Karpas-422 (cell line): ENCODE results near the gene MYH4. TPM values are rescaled to one million over a fixed set of nuclear protein-coding genes. Genes with fewer than 3 reads are reported as not detected.

ENCODE experiments used
- DNase-seq: peaks from one replicate; pipeline ENCODE4 v3.0.0-alpha.2; 2015
- H2AFZ ChIP-seq: fragments of 200-600 bp; sonication (generic); 2 replicates; pipeline ENCODE4 v1.6.1; 2014; ENCODE audit warnings: antibody characterized with exemption, low read length, mixed read lengths
- H3K27ac ChIP-seq: fragments of 200-600 bp; sonication (generic); 2 replicates; pipeline ENCODE4 v1.5.1; 2014; ENCODE audit warnings: mild to moderate bottlenecking, low read length, moderate library complexity
- H3K27me3 ChIP-seq: fragments of 200-600 bp; sonication (generic); 2 replicates; pipeline ENCODE4 v1.6.1; 2014; ENCODE audit warnings: low read length, mixed read lengths
- H3K36me3 ChIP-seq: fragments of 200-600 bp; sonication (generic); 2 replicates; pipeline ENCODE4 v1.6.1; 2014; ENCODE audit warnings: low read length, mixed read lengths; ENCODE audit not compliant: insufficient read depth
- H3K4me1 ChIP-seq: fragments of 200-600 bp; sonication (generic); 2 replicates; pipeline ENCODE4 v1.6.1; 2014; ENCODE audit warnings: mild to moderate bottlenecking, low read length, mixed read lengths
- H3K4me2 ChIP-seq: fragments of 200-600 bp; sonication (generic); 2 replicates; pipeline ENCODE4 v1.6.1; 2014; ENCODE audit warnings: low read length, low read depth, mild to moderate bottlenecking; ENCODE audit not compliant: poor library complexity, severe bottlenecking
- H3K4me3 ChIP-seq: fragments of 200-600 bp; sonication (generic); 2 replicates; pipeline ENCODE4 v1.5.1; 2014; ENCODE audit warnings: mild to moderate bottlenecking, antibody characterized with exemption, low read length, mixed read lengths
- H3K79me2 ChIP-seq: fragments of 200-600 bp; sonication (generic); 2 replicates; pipeline ENCODE4 v1.6.1; 2014; ENCODE audit warnings: mild to moderate bottlenecking, low read length, mixed read lengths
- H3K9ac ChIP-seq: fragments of 200-600 bp; sonication (generic); 2 replicates; pipeline ENCODE4 v1.6.0; 2014; ENCODE audit warnings: low read length
- H3K9me2 ChIP-seq: fragments of 200-600 bp; sonication (generic), shearing (Covaris generic); replicated peaks from 2 replicates; pipeline ENCODE4 v1.6.0; 2014; ENCODE audit warnings: mild to moderate bottlenecking, low read length, moderate library complexity; ENCODE audit not compliant: insufficient read depth
- H3K9me3 ChIP-seq: fragments of 300-700, 200-600 bp; sonication (generic); 2 replicates; pipeline ENCODE4 v1.6.1; 2014; ENCODE audit warnings: low read length, mixed read lengths
- H4K20me1 ChIP-seq: fragments of 200-600 bp; sonication (generic); 2 replicates; pipeline ENCODE4 v1.6.1; 2014; ENCODE audit warnings: mild to moderate bottlenecking, antibody characterized with exemption, low read length, low read depth; ENCODE audit not compliant: insufficient read depth
- total RNA-seq: library from RNA; depleted of rRNA; stranded (reverse); fragments of >200 nt; shearing (Covaris generic); gene quantifications from 2 replicates; pipeline ENCODE4 v1.2.3, GENCODE V29; 2014; ENCODE audit warnings: low replicate concordance; rRNA removed

Gene MYH4
- total RNA-seq, result not detected in 2 replicates

DNA sequence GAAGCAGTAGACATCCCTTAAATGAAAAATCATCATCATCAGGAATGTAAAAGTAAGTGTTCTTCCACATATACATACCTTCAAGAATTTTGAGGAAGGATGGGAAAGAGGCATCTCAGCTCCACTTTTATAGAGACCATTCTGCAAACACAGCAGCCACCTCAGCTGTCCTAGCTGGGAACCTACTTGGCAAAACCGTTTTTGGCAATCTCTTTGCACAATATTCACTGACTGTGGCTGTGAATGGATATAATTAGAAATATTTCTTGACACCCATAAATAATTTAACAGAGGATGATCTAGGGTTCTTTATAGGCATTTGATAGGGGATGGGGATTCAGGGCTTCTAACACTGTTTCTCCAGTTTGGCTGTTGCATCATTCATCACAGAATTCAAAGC, at the start of gene MYH4:
TSS of gene MYH4 (minus strand) at position 101 of the 400 bp plus-strand sequence. CDS start 2,814 bp downstream, outside the sequence.
- no peak within 1 kb of the TSS for H3K4me3 ChIP-seq
- no peaks in the 10 kb centered on the region; the same call in 1 of the 2 replicates for H4K20me1 ChIP-seq
- H3K4me2 ChIP-seq, result no peak within 1 kb of the TSS
- H3K9ac ChIP-seq, result no peak within 1 kb of the TSS
- H3K79me2 ChIP-seq, result no peaks in the 10 kb centered on the region
- no peaks in the 10 kb centered on the region for H3K4me1 ChIP-seq
- no peaks in the 10 kb centered on the region for H3K9me3 ChIP-seq
- H2AFZ ChIP-seq, result no peak within 1 kb of the TSS
- H3K27ac ChIP-seq, result no peak within 1 kb of the TSS
- H3K36me3 ChIP-seq, result no peaks in the 10 kb centered on the region
- H3K9me2 ChIP-seq, result no peaks in the 10 kb centered on the region
- H3K27me3 ChIP-seq, result no peaks in the 10 kb centered on the region
- DNase-seq, result no peak

GRCh38 chr17:10518271-10519037, 49.1 kb upstream of the MYH4 start, which contains the start of gene MYH1:
Gene MYH1 (minus strand): TSS chr17:10518542. CDS start chr17:10516642, 1,900 bp downstream.
- no peak within 1 kb of the TSS for H3K4me2 ChIP-seq
- no peaks in the 10 kb centered on the region for H3K4me1 ChIP-seq
- no peaks in the 10 kb centered on the region for H3K9me3 ChIP-seq
- no peaks in the 10 kb centered on the region for H3K9me2 ChIP-seq
- no peaks in the 10 kb centered on the region for H3K36me3 ChIP-seq
- H3K79me2 ChIP-seq, result no peaks in the 10 kb centered on the region
- H3K4me3 ChIP-seq, result no peak within 1 kb of the TSS
- no peaks in the 10 kb centered on the region for H4K20me1 ChIP-seq
- H3K27me3 ChIP-seq, result no peaks in the 10 kb centered on the region
- no peak within 1 kb of the TSS for H3K9ac ChIP-seq
- H2AFZ ChIP-seq, result no peak within 1 kb of the TSS
- no peak within 1 kb of the TSS for H3K27ac ChIP-seq
- no peak for DNase-seq

DNA sequence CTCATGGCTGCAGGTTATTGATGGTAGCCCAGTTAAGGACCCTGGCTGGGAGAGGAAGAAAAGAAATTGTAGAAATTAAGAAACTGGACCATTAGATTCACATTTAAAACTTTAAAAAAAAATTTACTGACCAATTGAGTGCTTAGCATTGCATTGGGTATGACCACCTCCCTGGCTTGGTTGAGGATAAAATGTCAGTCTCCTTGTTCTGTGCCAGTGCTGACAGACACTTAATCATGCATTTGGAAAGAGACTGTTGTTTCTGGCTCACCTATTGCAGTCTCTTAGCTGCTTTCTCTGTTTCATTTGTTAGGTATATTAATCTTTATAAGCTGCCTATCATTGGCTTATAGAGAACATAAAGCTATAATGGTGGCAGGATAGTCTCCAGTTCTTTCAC, 47.3 kb upstream of the MYH4 start:
- Histone ChIP-seq H3K27me3 (no peaks in the 10 kb centered on the region), H3K9ac (no peak overlapping the region), H3K9me2 (no peaks in the 10 kb centered on the region), H3K4me2 (no peak overlapping the region), H2AFZ (no peak overlapping the region), H3K79me2 (no peaks in the 10 kb centered on the region), H3K36me3 (no peaks in the 10 kb centered on the region), H4K20me1 (no peaks in the 10 kb centered on the region), H3K4me1 (no peaks in the 10 kb centered on the region), H3K9me3 (no peaks in the 10 kb centered on the region), H3K27ac (no peak overlapping the region), H3K4me3 (no peak overlapping the region)
- no peak for DNase-seq

DNA sequence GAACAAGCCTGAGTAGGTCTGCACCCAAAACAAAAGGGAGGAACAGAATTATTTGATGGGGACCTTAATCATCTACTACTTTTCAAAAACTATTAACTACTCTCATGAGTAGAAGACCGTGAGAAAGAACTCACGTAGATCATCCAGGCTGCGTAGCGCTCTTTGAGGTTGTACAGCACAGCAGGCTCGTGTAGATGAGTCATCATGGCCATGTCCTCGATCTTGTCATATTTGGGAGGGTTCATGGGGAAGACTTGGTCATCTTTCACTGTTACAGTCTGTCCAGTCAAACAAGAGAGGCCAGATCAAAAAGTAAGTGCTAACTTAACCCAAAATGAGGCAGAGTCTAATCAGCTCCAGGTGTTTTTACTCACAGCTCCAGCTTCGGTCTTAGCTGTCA, 46.7 kb upstream of the MYH4 start:
- Histone ChIP-seq H3K27me3 (no peaks in the 10 kb centered on the region), H3K27ac (no peak overlapping the region), H3K36me3 (no peaks in the 10 kb centered on the region), H2AFZ (no peak overlapping the region), H3K4me1 (no peaks in the 10 kb centered on the region), H3K9me2 (no peaks in the 10 kb centered on the region), H3K9me3 (no peaks in the 10 kb centered on the region), H3K4me2 (no peak overlapping the region), H3K4me3 (no peak overlapping the region), H4K20me1 (no peaks in the 10 kb centered on the region), H3K79me2 (no peaks in the 10 kb centered on the region), H3K9ac (no peak overlapping the region)
- DNase-seq, result no peak

DNA sequence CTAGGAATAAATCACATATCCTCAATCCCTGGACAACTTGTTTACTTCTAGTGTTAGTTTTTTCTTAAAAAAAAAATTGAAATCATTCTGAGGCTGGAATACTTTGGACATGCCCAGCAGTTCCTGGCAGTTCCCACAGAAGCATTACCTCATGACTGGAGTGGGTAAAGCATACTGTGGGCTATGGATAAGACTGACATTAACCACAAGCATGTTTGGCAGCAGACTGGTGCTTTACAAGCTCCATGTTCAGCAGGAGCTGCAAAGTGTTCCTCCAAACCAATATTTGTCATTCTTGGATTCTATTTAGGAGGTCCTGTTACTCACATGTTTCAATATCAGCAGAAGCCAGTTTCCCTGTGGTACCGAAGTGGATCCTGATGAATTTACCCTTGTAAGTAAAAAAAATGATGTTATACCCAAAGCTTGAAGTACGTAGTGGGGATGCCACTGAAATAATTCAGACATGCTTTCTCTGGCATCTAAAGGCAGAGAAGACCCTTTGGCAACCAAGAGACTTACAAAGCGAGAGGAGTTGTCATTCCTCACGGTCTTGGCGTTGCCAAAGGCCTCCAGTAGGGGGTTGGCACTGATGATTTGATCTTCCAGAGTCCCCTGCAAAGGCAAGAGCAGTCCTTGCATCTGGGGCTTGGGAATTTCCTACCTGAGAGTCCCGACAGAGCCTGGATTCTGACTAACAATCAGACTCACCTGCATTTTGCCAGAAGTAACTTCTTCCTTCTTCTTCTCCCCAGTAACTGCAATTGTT, 44.1 kb upstream of the MYH4 start:
- H3K27ac ChIP-seq, result no peak overlapping the region
- H3K4me1 ChIP-seq, result no peaks in the 10 kb centered on the region
- no peak overlapping the region for H3K9ac ChIP-seq
- H3K27me3 ChIP-seq, result no peaks in the 10 kb centered on the region
- no peaks in the 10 kb centered on the region for H3K9me2 ChIP-seq
- DNase-seq, result no peak
- H3K79me2 ChIP-seq, result no peaks in the 10 kb centered on the region
- H2AFZ ChIP-seq, result no peak overlapping the region
- H3K4me3 ChIP-seq, result no peak overlapping the region
- no peaks in the 10 kb centered on the region for H4K20me1 ChIP-seq
- no peak overlapping the region for H3K4me2 ChIP-seq
- no peaks in the 10 kb centered on the region for H3K9me3 ChIP-seq
- no peaks in the 10 kb centered on the region for H3K36me3 ChIP-seq

DNA sequence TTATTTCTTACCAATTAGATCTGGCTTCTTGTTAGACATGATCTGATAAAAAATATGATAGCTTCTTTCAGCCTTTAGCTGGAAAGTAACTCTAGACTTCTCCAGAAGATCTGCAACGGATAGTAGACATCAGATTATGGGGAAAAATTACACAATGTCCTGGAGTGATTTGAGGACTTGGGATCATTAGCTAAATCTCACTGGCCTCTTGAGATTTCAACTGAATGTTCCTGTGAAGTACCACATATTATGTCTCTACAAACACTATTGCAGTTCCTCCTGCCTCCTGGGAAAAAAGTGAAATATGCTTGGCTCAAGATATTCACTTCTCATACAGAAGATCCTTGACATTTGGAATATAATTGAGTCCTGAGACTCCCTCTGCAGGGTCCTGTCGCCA, 43.5 kb upstream of the MYH4 start:
- Histone ChIP-seq H3K4me1 (no peaks in the 10 kb centered on the region), H3K4me3 (no peak overlapping the region), H2AFZ (no peak overlapping the region), H3K9me3 (no peaks in the 10 kb centered on the region), H3K4me2 (no peak overlapping the region), H3K27me3 (no peaks in the 10 kb centered on the region), H3K79me2 (no peaks in the 10 kb centered on the region), H3K27ac (no peak overlapping the region), H3K9me2 (no peaks in the 10 kb centered on the region), H3K9ac (no peak overlapping the region), H3K36me3 (no peaks in the 10 kb centered on the region), H4K20me1 (no peaks in the 10 kb centered on the region)
- no peak for DNase-seq

GRCh38 chr17:10499950-10500349, 30.6 kb upstream of the MYH4 start:
- DNase-seq, result no peak
- Histone ChIP-seq H3K36me3 (no peaks in the 10 kb centered on the region), H3K4me1 (no peaks in the 10 kb centered on the region), H3K9me3 (no peaks in the 10 kb centered on the region), H2AFZ (no peak overlapping the region), H3K4me2 (no peak overlapping the region), H3K27ac (no peak overlapping the region), H3K9me2 (no peaks in the 10 kb centered on the region), H3K9ac (no peak overlapping the region), H4K20me1 (no peaks in the 10 kb centered on the region), H3K4me3 (no peak overlapping the region), H3K79me2 (no peaks in the 10 kb centered on the region), H3K27me3 (no peaks in the 10 kb centered on the region)

DNA sequence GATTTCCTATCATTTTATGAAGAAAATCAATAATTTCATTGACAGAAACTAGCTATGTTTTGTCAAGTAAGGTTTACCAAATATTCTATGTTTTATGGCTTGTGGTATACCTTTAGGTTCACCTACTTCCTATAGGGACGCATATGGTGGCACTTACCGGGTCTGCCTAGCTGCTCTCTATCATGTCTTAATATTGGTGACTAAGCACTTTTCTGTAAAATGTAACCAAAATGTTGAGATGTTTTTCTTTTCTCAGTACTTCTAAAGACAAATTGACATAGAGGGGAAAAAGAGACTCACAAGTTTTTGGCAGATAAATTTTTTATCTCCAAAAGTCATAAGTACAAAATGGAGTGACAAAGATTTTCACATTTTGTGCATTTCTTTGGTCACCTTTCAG, 22.6 kb upstream of the MYH4 start:
- DNase-seq, result no peak
- H3K4me3 ChIP-seq, result no peak overlapping the region
- no peaks in the 10 kb centered on the region for H3K4me1 ChIP-seq
- H3K27ac ChIP-seq, result no peak overlapping the region
- H3K4me2 ChIP-seq, result no peak overlapping the region
- no peaks in the 10 kb centered on the region for H3K79me2 ChIP-seq
- no peaks in the 10 kb centered on the region for H3K9me2 ChIP-seq
- no peak overlapping the region for H2AFZ ChIP-seq
- no peak overlapping the region for H3K9ac ChIP-seq
- H4K20me1 ChIP-seq, result no peaks in the 10 kb centered on the region
- no peaks in the 10 kb centered on the region for H3K36me3 ChIP-seq
- H3K27me3 ChIP-seq, result no peaks in the 10 kb centered on the region; the same call in 1 of the 2 replicates
- peaks cover 21% of the 10 kb centered on the region; the same call in 1 of the 2 replicates for H3K9me3 ChIP-seq
